OCI-M2 (cell line): ENCODE data around the gene EPB41L4A.

Source experiments
- DNase-seq: peaks from one replicate; lab custom pipeline; 2025; ENCODE audit not compliant: unreplicated experiment; lab: John Stamatoyannopoulos, UW

Gene EPB41L4A

DNA sequence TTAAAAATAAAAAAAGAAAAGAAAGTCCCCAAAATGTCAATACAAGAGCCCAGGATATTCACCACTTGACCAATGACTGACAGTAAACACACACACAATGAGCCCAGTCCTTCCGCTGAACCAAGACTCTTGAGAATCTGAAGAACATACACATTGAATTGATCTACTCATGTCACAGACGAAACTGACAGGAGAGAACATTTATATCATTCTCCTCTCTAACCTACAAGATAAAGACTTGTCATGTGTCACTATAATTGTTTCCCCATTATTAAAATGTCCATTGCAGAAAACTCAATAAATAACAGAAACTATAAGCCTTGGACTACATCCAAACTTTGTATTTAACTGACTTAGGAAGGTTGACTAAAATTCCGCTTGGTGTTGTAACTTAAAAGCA is 296.7 kb downstream of the EPB41L4A start:
- no peak for DNase-seq

DNA sequence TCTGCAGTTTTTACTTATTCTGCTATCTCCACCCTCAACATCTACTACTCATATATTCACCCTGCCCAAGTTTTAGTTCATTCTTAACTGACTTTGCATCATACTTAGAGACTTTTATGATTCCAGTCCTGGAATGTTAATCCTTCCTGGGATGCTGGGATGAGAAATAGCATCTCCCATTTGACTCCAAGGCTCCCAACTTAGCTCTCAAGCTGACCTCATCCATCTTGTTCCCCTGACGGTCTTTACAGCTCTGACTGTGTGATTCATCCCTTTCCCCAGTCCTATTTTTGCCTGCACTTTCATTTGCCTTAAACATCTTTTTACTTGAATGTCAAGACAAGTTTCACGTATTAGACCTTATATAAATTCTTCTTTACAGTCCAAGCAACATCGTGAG is 297.8 kb downstream of the EPB41L4A start:
- DNase-seq, result no peak

DNA sequence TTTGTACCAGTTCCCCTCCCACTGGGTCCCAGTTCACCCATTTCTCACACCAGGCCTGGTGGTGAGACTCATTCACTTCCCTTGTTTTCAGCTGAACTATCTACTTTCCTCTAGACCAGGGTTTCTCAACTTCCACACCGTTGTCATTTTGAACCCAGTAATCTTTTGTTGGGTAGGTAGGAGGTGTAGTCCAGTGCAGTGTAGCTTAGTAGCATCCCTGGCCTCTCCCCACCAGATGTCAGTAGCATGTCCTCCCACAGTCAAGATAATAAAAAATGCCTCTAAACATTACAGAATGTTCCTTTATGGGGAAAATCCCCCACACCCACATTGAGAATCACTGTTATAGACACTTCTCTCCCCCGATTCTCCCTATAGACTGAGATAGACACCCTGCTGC is 299.1 kb downstream of the EPB41L4A start:
- DNase-seq, result no peak

DNA sequence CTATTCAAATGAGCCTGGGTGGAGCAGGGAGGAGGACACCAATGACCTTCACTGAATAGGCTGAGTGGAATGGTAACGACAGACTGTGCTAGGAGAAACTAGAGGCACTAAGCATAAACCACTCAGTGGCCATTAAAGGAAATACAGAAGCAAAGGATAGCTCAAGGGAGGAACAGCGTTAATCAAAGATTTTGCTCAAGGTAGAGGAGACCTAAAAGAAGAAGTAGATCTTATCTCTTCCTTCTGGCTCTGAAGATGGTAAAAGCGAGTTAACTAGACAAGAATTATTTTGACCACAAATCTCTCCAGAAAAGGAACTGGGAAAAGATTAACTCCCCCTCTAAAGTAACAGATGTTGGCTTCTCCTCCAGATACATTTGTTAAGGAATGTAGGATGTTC is 299.6 kb downstream of the EPB41L4A start:
- DNase-seq, result no peak

DNA sequence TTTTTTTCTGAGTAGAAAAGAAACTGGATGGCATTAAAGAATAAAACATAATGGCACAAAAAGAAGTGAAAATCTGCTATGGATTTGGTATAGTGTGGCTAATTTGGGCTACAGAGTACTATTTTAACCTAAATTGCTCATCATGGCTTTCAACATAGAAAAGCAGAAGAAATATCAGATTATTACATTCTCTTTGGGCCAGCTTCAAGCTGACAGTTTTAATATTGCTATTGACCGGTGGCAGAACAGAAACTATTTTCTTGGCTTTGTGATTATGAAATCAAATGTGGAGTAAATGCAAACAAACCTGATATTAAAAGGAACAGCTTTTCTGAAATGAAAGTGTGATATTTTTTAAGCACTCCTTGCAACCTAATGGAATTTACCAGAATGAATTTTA is 301.5 kb downstream of the EPB41L4A start:
- DNase-seq, result no peak

DNA sequence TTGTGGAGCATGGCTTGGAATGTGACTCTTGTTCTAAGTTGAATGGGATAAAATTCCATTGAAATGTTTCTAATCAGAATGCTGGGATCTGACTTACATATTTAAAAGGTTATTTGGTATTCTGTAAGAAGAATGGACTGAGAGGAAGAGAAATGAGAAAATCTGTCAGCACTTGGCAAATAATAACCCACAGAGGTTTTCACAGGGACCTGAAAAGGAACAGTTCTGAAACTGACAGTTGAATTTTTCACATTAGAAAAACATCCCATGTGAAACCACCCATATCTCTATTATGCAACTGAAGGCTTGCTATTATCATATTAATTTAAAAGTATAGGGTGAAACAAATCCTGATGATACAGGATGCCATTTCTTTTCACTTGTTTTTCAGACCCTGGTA is 302.7 kb downstream of the EPB41L4A start:
- no peak for DNase-seq

DNA sequence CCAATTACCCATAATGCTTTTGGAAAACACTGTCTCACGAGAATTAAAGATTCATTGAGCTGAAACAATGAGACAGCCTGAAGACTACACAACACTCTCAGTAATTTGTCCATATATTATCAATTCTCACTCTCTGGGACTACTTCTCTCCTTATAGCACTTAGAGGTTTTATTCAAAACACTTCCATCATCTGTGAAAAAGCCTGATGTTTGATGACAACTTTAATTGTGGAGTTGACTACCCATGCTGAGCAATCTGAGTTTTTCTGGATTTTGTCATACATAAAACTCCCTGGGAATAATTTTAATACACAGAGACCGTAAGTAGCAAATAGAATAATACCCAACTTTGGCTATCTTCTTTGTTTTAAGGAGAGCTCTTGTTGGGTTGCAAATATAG is 305.5 kb downstream of the EPB41L4A start:
- DNase-seq, result no peak
